Measurements from ENCODE around the gene LMCD1. TPM values are rescaled to one million over a fixed set of nuclear protein-coding genes. Genes with fewer than 3 reads are reported as not detected.

Gene LMCD1
- polyA plus RNA-seq (2011; rRNA removed) (39.1 and 49.5 TPM in 2 replicates), polyA minus RNA-seq (2011; rRNA and poly(A)+ RNA removed) (25.4 and 36.0 TPM in 2 replicates)

GRCh38 chr3:8501371-8502131, at the start of gene LMCD1:
TSS of gene LMCD1 (plus strand) at chr3:8501823. CDS start at chr3:8501939, 116 bp downstream.
- ChIA-PET CTCF (interaction anchor here (0.6 to 6.8 kb wide), 14 partner anchors 8 to 1277 kb away, joined by 3 to 45 read pairs (median 4); no protein-coding TSS in a partner anchor), POLR2A (interaction anchor here (0.7 to 2.1 kb wide), 17 partner anchors 8 to 895 kb away, joined by 3 to 23 read pairs (median 4); no protein-coding TSS in a partner anchor)
- Histone ChIP-seq H3K4me3 (ENCODE audit: low read depth, low read length) (peak within 1 kb of the TSS; percentile 64), H3K27me3 (ENCODE audit: control insufficient read depth, insufficient read depth, low read length) (no peaks in the 10 kb centered on the region), H3K27ac (ENCODE audit: low read depth, low read length) (peak within 1 kb of the TSS; percentile 94), H3K9me3 (ENCODE audit: control insufficient read depth, insufficient read depth, low read length) (no peaks in the 10 kb centered on the region)
- DNase-seq (ENCODE audit: low read depth, low spot score): peak; percentile 89
- peak; percentile 38 for TF ChIP-seq CTCF (IDR thresholded peaks at IDR 0.05; ENCODE audit: low read depth, low read length)

- TF ChIP-seq CTCF (IDR thresholded peaks at IDR 0.05; ENCODE audit: low read depth, low read length): no peak
- H3K27ac ChIP-seq (ENCODE audit: low read depth, low read length): no peak overlapping the region
- no peak overlapping the region for H3K4me3 ChIP-seq (ENCODE audit: low read depth, low read length)
- POLR2A ChIA-PET: no interaction called here
- no peaks in the 10 kb centered on the region for H3K9me3 ChIP-seq (ENCODE audit: control insufficient read depth, insufficient read depth, low read length)
- H3K27me3 ChIP-seq (ENCODE audit: control insufficient read depth, insufficient read depth, low read length): no peaks in the 10 kb centered on the region
- CTCF ChIA-PET: interaction anchor here (1.2 to 1.4 kb wide), 2 partner anchors 9 to 35 kb away, joined by 4 to 6 read pairs; no protein-coding TSS in a partner anchor
- no peak for DNase-seq (ENCODE audit: low read depth, low spot score)
These were observed 49.5 kb upstream of the LMCD1 start for GRCh38 chr3:8452112-8452511.

- no peak overlapping the region for H3K27ac ChIP-seq (ENCODE audit: low read depth, low read length)
These were observed 48.5 kb upstream of the LMCD1 start for GRCh38 chr3:8453153-8453552.

GRCh38 chr3:8455526-8456411, 45.9 kb upstream of the LMCD1 start:
- H3K27me3 ChIP-seq (ENCODE audit: control insufficient read depth, insufficient read depth, low read length): no peaks in the 10 kb centered on the region
- CTCF ChIA-PET: interaction anchor here (2.5 kb wide), 1 partner anchor 13 kb away, joined by 14 read pairs; no protein-coding TSS in a partner anchor
- DNase-seq (ENCODE audit: low read depth, low spot score): no peak
- no peak overlapping the region for H3K27ac ChIP-seq (ENCODE audit: low read depth, low read length)
- H3K9me3 ChIP-seq (ENCODE audit: control insufficient read depth, insufficient read depth, low read length): no peaks in the 10 kb centered on the region
- no peak for TF ChIP-seq CTCF (IDR thresholded peaks at IDR 0.05; ENCODE audit: low read depth, low read length)
- H3K4me3 ChIP-seq (ENCODE audit: low read depth, low read length): no peak overlapping the region
- POLR2A ChIA-PET: interaction anchor here (0.8 kb wide), 1 partner anchor 12 kb away, joined by 4 read pairs; no protein-coding TSS in a partner anchor

More at GRCh38 chr3:8453153-8453552, 48.5 kb upstream of the LMCD1 start:
- H3K4me3 ChIP-seq (ENCODE audit: low read depth, low read length): no peak overlapping the region
- no peak for DNase-seq (ENCODE audit: low read depth, low spot score)
- CTCF ChIA-PET: interaction anchor here (1.4 kb wide), 1 partner anchor 10 kb away, joined by 6 read pairs; no protein-coding TSS in a partner anchor
- no peak for TF ChIP-seq CTCF (IDR thresholded peaks at IDR 0.05; ENCODE audit: low read depth, low read length)
- no peaks in the 10 kb centered on the region for H3K27me3 ChIP-seq (ENCODE audit: control insufficient read depth, insufficient read depth, low read length)
- H3K9me3 ChIP-seq (ENCODE audit: control insufficient read depth, insufficient read depth, low read length): no peaks in the 10 kb centered on the region
- POLR2A ChIA-PET: no interaction called here
